H9 (cell line): ENCODE data around the gene ROR1. TPM values are rescaled to one million over a fixed set of nuclear protein-coding genes. Genes with fewer than 3 reads are reported as not detected.

Experiments used
- DNase-seq: peaks from one replicate; pipeline ENCODE4 v3.0.0-alpha.2; 2017
- H2AFZ ChIP-seq: one replicate; pipeline ENCODE4 v1.6.1; 2013; ENCODE audit warnings: mild to moderate bottlenecking, low read length, control low read depth, moderate library complexity
- H2AK5ac ChIP-seq: 2 replicates; pipeline ENCODE4 v1.6.1; 2013; ENCODE audit warnings: low read length, control low read depth, mixed read lengths; ENCODE audit not compliant: insufficient read length
- H2BK120ac ChIP-seq: one replicate; pipeline ENCODE4 v1.6.1; 2013; ENCODE audit warnings: low read depth, mild to moderate bottlenecking, low read length, control low read depth, inconsistent platforms; ENCODE audit not compliant: poor library complexity, severe bottlenecking
- H2BK12ac ChIP-seq: 2 replicates; pipeline ENCODE4 v1.6.1; 2013; ENCODE audit warnings: low read length, control low read depth, mixed read lengths, low read depth; ENCODE audit not compliant: insufficient read length
- H2BK15ac ChIP-seq: 2 replicates; pipeline ENCODE4 v1.6.1; 2013; ENCODE audit warnings: low read depth, low read length, control low read depth
- H2BK20ac ChIP-seq: one replicate; pipeline ENCODE4 v1.6.1; 2013; ENCODE audit warnings: low read depth, mild to moderate bottlenecking, low read length, control low read depth, inconsistent platforms; ENCODE audit not compliant: poor library complexity, severe bottlenecking
- H2BK5ac ChIP-seq: 2 replicates; pipeline ENCODE4 v1.6.1; 2013; ENCODE audit warnings: low read length, control low read depth, mixed read lengths; ENCODE audit not compliant: insufficient read length
- H3K14ac ChIP-seq: 2 replicates; pipeline ENCODE4 v1.6.1; 2013; ENCODE audit warnings: low read length, control low read depth; ENCODE audit not compliant: insufficient read depth
- H3K18ac ChIP-seq: 2 replicates; pipeline ENCODE4 v1.6.1; 2013; ENCODE audit warnings: low read depth, mild to moderate bottlenecking, mixed read lengths, low read length, control low read depth; ENCODE audit not compliant: insufficient read length
- H3K23ac ChIP-seq: 2 replicates; pipeline ENCODE4 v1.6.1; 2013; ENCODE audit warnings: low read length, control low read depth, mixed read lengths, low read depth; ENCODE audit not compliant: insufficient read length
- H3K23me2 ChIP-seq: 2 replicates; pipeline ENCODE4 v1.6.1; 2013; ENCODE audit warnings: low read depth, mild to moderate bottlenecking, mixed read lengths, low read length, control low read depth; ENCODE audit not compliant: insufficient read length, poor library complexity, severe bottlenecking
- H3K27ac ChIP-seq: 2 replicates; pipeline ENCODE4 v1.5.1; 2013; ENCODE audit warnings: low read length, control low read depth, mixed read lengths, low read depth; ENCODE audit not compliant: insufficient read length
- H3K27me3 ChIP-seq: 2 replicates; pipeline ENCODE4 v1.6.1; 2013; ENCODE audit warnings: low read length, control low read depth, inconsistent platforms; ENCODE audit not compliant: insufficient read depth
- H3K4ac ChIP-seq: 2 replicates; pipeline ENCODE4 v1.6.1; 2013; ENCODE audit warnings: low read depth, mild to moderate bottlenecking, control low read depth, inconsistent platforms, low read length, moderate library complexity
- H3K4me1 ChIP-seq: 2 replicates; pipeline ENCODE4 v1.6.1; 2013; ENCODE audit warnings: low read length, control low read depth, inconsistent platforms; ENCODE audit not compliant: insufficient read depth
- H3K4me2 ChIP-seq: 2 replicates; pipeline ENCODE4 v1.6.1; 2013; ENCODE audit warnings: low read length, control low read depth, mixed read lengths; ENCODE audit not compliant: insufficient read length, insufficient read depth
- H3K56ac ChIP-seq: 2 replicates; pipeline ENCODE4 v1.6.1; 2013; ENCODE audit warnings: low read depth, mild to moderate bottlenecking, mixed read lengths, low read length, control low read depth; ENCODE audit not compliant: insufficient read length
- H3K79me1 ChIP-seq: 2 replicates; pipeline ENCODE4 v1.6.1; 2013; ENCODE audit warnings: low read depth, mild to moderate bottlenecking, moderate library complexity, low read length, control low read depth, inconsistent platforms; ENCODE audit not compliant: insufficient read depth, poor library complexity, severe bottlenecking
- H3K79me2 ChIP-seq: 2 replicates; pipeline ENCODE4 v1.6.1; 2013; ENCODE audit warnings: low read length, control low read depth, inconsistent platforms; ENCODE audit not compliant: insufficient read depth
- H3K9ac ChIP-seq: 2 replicates; pipeline ENCODE4 v1.6.1; 2013; ENCODE audit warnings: low read length, control low read depth, mixed read lengths; ENCODE audit not compliant: insufficient read length; ENCODE audit errors: extremely low read depth
- H3K9me3 ChIP-seq: one replicate; pipeline ENCODE4 v1.6.1; 2013; ENCODE audit warnings: low read depth, low read length, inconsistent platforms; ENCODE audit not compliant: control insufficient read depth
- H3T11ph ChIP-seq: one replicate; pipeline ENCODE4 v1.6.1; 2013; ENCODE audit warnings: mild to moderate bottlenecking, low read length, control low read depth, inconsistent platforms
- H4K20me1 ChIP-seq: one replicate; pipeline ENCODE4 v1.6.1; 2013; ENCODE audit not compliant: control insufficient read depth, insufficient read length, insufficient read depth
- H4K5ac ChIP-seq: 2 replicates; pipeline ENCODE4 v1.6.1; 2013; ENCODE audit warnings: low read depth, mild to moderate bottlenecking, mixed read lengths, low read length, control low read depth; ENCODE audit not compliant: insufficient read length
- H4K8ac ChIP-seq: replicated peaks from 2 replicates; pipeline ENCODE4 v1.6.1; 2013; ENCODE audit warnings: low read length, control low read depth, mixed read lengths, low read depth; ENCODE audit not compliant: insufficient read length
- H4K91ac ChIP-seq: 2 replicates; pipeline ENCODE4 v1.6.1; 2013; ENCODE audit warnings: low read depth, mild to moderate bottlenecking, moderate library complexity, mixed read lengths, low read length, control low read depth; ENCODE audit not compliant: insufficient read length
- H3K27ac Mint-ChIP-seq, 3 experiments: 2 replicates in 2 of 3; 3 replicates in 1 of 3; pipeline ENCODE4 v1.8.0; 2020 to 2021; ENCODE audit warnings: mixed read lengths in 3 of 3, mild to moderate bottlenecking in 1 of 3, moderate library complexity in 1 of 3
- H3K27me3 Mint-ChIP-seq: 2 replicates; pipeline ENCODE4 v1.8.0; 2021; ENCODE audit warnings: low read depth, mild to moderate bottlenecking, moderate library complexity, mixed read lengths
- H3K36me3 Mint-ChIP-seq, 3 experiments: 2 replicates in 2 of 3; 3 replicates in 1 of 3; pipeline ENCODE4 v1.8.0; 2020 to 2021; ENCODE audit warnings: low read depth in 3 of 3, mixed read lengths in 3 of 3; ENCODE audit not compliant: insufficient read depth in 1 of 3
- H3K4me1 Mint-ChIP-seq, 2 experiments: 2 replicates each; pipeline ENCODE4 v1.8.0; 2020; ENCODE audit warnings: mixed read lengths in 2 of 2
- H3K4me3 Mint-ChIP-seq, 2 experiments: 2 replicates in 1 of 2; 3 replicates in 1 of 2; pipeline ENCODE4 v1.8.0; 2020 to 2021; ENCODE audit warnings: mild to moderate bottlenecking in 2 of 2, mixed read lengths in 2 of 2, moderate library complexity in 1 of 2
- H3K9me3 Mint-ChIP-seq, 2 experiments: 2 replicates in 1 of 2; 3 replicates in 1 of 2; pipeline ENCODE4 v1.8.0; 2020; ENCODE audit warnings: mild to moderate bottlenecking in 2 of 2, mixed read lengths in 2 of 2, moderate library complexity in 1 of 2
- CTCF ChIP-seq: fragments of 200-600 bp; sonication (generic); conservative IDR thresholded peaks from 3 replicates; pipeline ENCODE4 v1.8.0; 2021; ENCODE audit warnings: antibody characterized with exemption, mild to moderate bottlenecking
- WGBS: extraction: QIAGEN DNeasy Blood & Tissue Kit; methylation state at CpG from one replicate; pipeline ENCODE4 v1.1.7; 2013; ENCODE audit warnings: missing lambda C conversion rate, low lambda C conversion rate, mixed read lengths; ENCODE audit not compliant: insufficient read length; ENCODE audit errors: extremely low coverage; 5-methylcytosine and 5-hydroxymethylcytosine counted together
- total RNA-seq: library from RNA; stranded (reverse); gene quantifications from 2 replicates; pipeline ENCODE4 v1.2.1, GENCODE V29; 2021

The ROR1 gene
- total RNA-seq, 1 experiment from 2014 or later, result 75.9 TPM

- Mint-ChIP-seq H3K4me1 (peaks cover 18 to 26% of the 10 kb centered on the region in 2 experiments), H3K4me3 (no peak overlapping the region), H3K9me3 (no peaks in the 10 kb centered on the region), H3K27me3 (no peaks in the 10 kb centered on the region), H3K27ac (peak overlapping the region in 1 of 3 experiments; percentile 39; a peak in 1 of 7 replicates), H3K36me3 (peaks cover 3 to 9% (median 8%) of the 10 kb centered on the region in 3 experiments; a peak in 5 of 7 replicates)
- H3K23me2 ChIP-seq, result no peaks in the 10 kb centered on the region
- H3K27me3 ChIP-seq, result no peaks in the 10 kb centered on the region
- TF ChIP-seq CTCF, result no peak
- no peak overlapping the region for H2AK5ac ChIP-seq
- H4K91ac ChIP-seq, result no peak overlapping the region
- H3K79me2 ChIP-seq, result no peaks in the 10 kb centered on the region
- no peaks in the 10 kb centered on the region for H4K20me1 ChIP-seq
- H3K27ac ChIP-seq, result no peak overlapping the region
- H3K18ac ChIP-seq, result no peak overlapping the region
- no peak overlapping the region for H4K5ac ChIP-seq
- H3K14ac ChIP-seq, result no peak overlapping the region
- no peak overlapping the region for H3K4ac ChIP-seq
- no peaks in the 10 kb centered on the region for H3K79me1 ChIP-seq
- no peak overlapping the region for H3K56ac ChIP-seq
- H3T11ph ChIP-seq, result no peak overlapping the region
- H4K8ac ChIP-seq, result no peak overlapping the region
- H2BK15ac ChIP-seq, result no peak overlapping the region
- H2BK120ac ChIP-seq, result no peak overlapping the region
- WGBS, result no CpG with 5 or more reads among the region's 5 CpGs
- no peak overlapping the region for H2AFZ ChIP-seq
- no peaks in the 10 kb centered on the region for H3K9me3 ChIP-seq
- peaks cover 8% of the 10 kb centered on the region; the same call in 1 of the 2 replicates for H3K4me1 ChIP-seq
- no peak overlapping the region for H3K23ac ChIP-seq
- no peak overlapping the region for H2BK5ac ChIP-seq
- H2BK20ac ChIP-seq, result no peak overlapping the region
- no peak for DNase-seq
- H3K4me2 ChIP-seq, result no peak overlapping the region
- no peak overlapping the region for H2BK12ac ChIP-seq
- no peak overlapping the region for H3K9ac ChIP-seq
Observed at GRCh38 chr1:64133036-64133435, 359.2 kb downstream of the ROR1 start.
